Motor neuron (in vitro differentiated cells): ENCODE measurements around the gene PODNL1. TPM values are rescaled to one million over a fixed set of nuclear protein-coding genes. Genes with fewer than 3 reads are reported as not detected.

Experiments
- ATAC-seq, 8 experiments: fragments of 200-7000 bp; cut with Tn5 transposase; replicated peaks in 6 of 8; 2 replicates each; pipeline ENCODE4 v1.8.0; 2021; ENCODE audit warnings: mild to moderate bottlenecking in 8 of 8, moderate library complexity in 8 of 8
- H3K27ac ChIP-seq, 2 donors: fragments of 250-450 bp; sonication (Bioruptor Pico); 2 replicates each; pipeline ENCODE4 v1.9.0; 2021; ENCODE audit warnings: antibody characterized with exemption in 2 of 2, mild to moderate bottlenecking in 2 of 2, moderate library complexity in 1 of 2
- H3K4me1 ChIP-seq, 2 donors: fragments of 250-450 bp; sonication (Bioruptor Pico); replicated peaks in 1 of 2; 2 replicates each; pipeline ENCODE4 v1.6.1; 2021; ENCODE audit warnings: antibody characterized with exemption in 2 of 2, mild to moderate bottlenecking in 2 of 2, moderate library complexity in 1 of 2
- H3K4me3 ChIP-seq, 5 donors: fragments of 250-450 bp; sonication (Bioruptor Pico); 2 replicates each; pipeline ENCODE4 v1.9.0; 2021; ENCODE audit warnings: antibody characterized with exemption in 5 of 5, mild to moderate bottlenecking in 5 of 5, moderate library complexity in 4 of 5
- WGBS, 10 experiments: fragments of 450-650 bp; shearing (Covaris generic); methylation state at CpG; one replicate each; pipeline ENCODE4 v1.0.0; 2022; 5-methylcytosine and 5-hydroxymethylcytosine counted together
- in situ Hi-C, 9 experiments: fragments of 400-800 bp; cut with MboI; loops; one replicate each; pipeline ENCODE4 v1.15.0; 2021; ENCODE audit warnings: low sequenced_read_pairs in 9 of 9, low pct_unique_long_range_greater_than_20kb in 2 of 9; ENCODE audit not compliant: unreplicated experiment in 9 of 9
- total RNA-seq, 8 experiments: library from RNA; unstranded; fragments of 300-600 nt; gene quantifications; 2 replicates each; pipeline versions ENCODE4 v1.2.3 to v1.2.4, GENCODE V29; 2022

Gene PODNL1
- total RNA-seq, 8 experiments from 2014 or later: 0.16 to 1.4 (median 0.89) TPM

DNA sequence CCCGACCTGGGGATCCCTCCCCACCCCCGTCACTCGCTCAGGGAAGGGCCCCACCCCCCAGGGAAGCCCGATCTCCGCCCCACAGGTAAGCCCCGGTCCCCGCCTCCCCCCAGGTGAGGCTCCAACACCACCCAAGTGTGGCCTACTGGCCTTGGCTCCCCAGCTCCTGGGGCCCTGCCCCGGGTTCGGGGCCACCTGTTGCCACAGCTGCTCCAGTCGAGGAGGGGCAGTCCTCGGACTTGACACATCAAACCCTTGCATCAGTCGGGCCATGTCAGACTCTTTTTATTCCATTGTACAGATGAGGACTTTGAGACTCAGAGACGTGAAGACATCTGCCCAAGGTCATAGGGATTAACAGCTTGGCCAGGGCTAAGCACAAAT lies 31.7 kb downstream of the PODNL1 start:
- Histone ChIP-seq H3K4me1 (peaks cover 0 to 5% of the 10 kb centered on the region in 2 donors), H3K4me3 (peak overlapping the region; percentile 63 to 97 (median 73)), H3K27ac (no peak overlapping the region)
- peak in 3 of 8 experiments; percentile 8 to 12 (median 9) for ATAC-seq
- in situ Hi-C loops: no loop called here
- WGBS, 10 experiments: 3 to 4% methylated on average over 4 of the region's 13 CpGs; no CpG with 5 or more reads in 8 of the 10 experiments

DNA sequence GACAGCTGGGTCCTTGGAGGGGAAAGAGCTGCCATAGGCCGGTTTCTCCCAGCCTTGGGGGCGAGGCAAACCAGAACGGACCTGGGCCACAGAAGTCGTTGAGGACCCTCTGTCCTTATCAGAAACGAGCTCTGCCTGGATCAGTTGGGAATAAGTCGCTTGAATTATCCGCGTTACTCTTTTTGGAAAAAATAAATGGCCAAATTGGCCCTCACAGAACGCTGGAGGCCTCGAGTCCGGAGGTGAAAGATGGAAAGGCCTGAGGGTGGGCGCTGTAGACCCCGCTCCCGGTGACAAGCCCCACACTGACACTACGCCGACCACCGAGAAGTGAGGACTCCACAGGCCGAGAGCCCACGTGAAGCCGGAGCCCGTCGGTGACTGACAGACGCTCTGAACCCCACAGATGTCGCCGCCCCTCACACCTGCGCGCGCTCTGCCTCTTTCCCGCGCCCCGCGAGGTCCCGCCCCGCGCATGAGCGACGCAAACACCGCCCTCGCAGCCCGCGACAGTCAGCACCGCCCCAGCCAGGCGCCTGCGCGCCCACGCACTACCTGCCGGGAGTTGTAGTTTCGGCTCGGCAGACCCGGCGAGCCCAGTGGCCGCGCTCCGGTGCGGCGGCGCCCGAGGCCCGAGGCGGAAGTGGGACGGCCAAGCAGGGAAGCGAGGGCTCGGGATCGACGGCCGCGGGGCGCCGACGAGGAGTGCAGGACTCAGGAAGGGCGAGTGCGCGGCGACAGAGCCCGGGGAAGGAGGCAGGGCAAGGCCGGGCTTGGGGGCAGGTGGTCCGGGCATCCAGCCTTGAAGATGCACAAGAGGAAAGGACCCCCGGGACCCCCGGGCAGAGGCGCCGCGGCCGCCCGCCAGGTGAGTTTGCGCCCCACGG lies 32.3 kb downstream of the PODNL1 start, which contains the start of the genes BRME1 and CC2D1A:
TSS of gene BRME1 (minus strand) at position 484 of the 887 bp plus-strand sequence. CDS start 1,225 bp downstream, outside the sequence.
TSS of gene CC2D1A (plus strand) at position 568 of the 887 bp plus-strand sequence. CDS start at position 809, 241 bp downstream.
- 0 to 42% (median 18%) methylated on average over 3 to 29 of the region's 86 CpGs; no CpG with 5 or more reads in 3 of the 10 experiments for WGBS, 10 experiments
- Histone ChIP-seq H3K4me3 (peak within 1 kb of the TSS; percentile 63 to 97 (median 73)), H3K4me1 (peaks cover 0 to 5% of the 10 kb centered on the region in 2 donors), H3K27ac (no peak within 1 kb of the TSS)
- in situ Hi-C loops: no loop called here
- peak; percentile 99 to 100 (median 100) for ATAC-seq

DNA sequence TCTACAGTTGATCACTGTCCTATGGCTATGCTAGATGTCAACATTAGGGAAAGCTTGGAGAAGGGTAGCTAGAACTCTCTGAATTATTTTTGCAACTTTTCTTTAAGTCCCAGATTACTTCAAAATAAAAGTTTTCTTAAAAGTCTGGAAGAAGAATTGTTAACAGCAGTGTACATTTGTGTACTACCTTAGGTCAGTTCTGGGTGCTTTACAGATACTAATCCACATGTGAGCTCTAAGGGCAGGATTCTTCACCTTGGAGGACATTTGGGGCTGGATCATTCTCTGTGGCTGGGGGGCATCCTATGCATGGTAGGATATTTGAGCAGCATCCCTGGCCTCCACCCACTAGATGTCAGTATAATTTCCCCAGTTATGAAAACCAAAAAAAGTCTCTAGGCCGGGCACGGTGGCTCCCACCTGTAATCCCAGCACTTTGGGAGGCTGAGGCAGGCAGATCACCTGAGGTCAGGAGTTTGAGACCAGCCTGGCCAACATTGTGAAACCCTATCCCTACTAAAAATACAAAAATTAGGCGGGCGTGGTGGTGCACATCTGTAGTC lies 35.1 kb downstream of the PODNL1 start:
- in situ Hi-C loops: no loop called here
- Histone ChIP-seq H3K27ac (no peak overlapping the region), H3K4me1 (peaks cover 0 to 5% of the 10 kb centered on the region in 2 donors), H3K4me3 (no peak overlapping the region)
- no peak for ATAC-seq
- 20 to 100% (median 79%) methylated on average over 1 to 4 of the region's 4 CpGs; no CpG with 5 or more reads in 6 of the 10 experiments for WGBS, 10 experiments

DNA sequence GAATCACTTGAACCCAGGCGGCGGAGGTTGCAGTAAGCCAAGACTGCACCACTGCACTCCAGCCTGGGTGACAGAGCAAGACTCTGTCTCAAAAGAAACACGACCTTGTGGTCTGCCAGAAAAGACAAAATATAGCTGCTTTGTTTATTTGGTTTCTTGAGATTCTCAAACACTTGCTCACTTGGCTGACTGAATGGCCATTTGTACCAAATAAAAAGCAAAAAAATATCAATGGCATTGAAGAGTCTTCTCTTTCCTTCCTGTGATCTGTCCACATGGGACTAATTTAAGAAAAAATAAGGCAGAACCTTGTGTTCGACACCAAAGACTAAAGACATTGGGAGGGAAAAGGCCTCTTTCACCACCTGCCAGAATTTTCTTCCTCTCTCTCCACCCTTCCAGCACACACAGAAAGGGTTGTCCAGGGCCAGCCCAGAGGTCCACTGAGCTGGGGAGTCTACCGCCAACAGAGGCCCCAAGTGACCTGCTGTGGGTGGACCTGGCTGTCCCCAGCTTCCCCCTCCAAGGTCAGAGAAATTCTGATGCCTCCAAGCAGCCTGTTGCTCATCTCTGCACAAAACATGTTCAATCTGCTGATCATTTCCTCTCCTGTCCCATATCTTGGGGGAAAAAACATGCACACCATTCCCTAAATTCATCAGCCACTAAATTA lies 38.2 kb downstream of the PODNL1 start:
- no peak for ATAC-seq
- Histone ChIP-seq H3K27ac (no peak overlapping the region), H3K4me1 (no peaks in the 10 kb centered on the region), H3K4me3 (no peak overlapping the region)
- WGBS, 10 experiments: 0 to 100% (median 71%) methylated on average over 1 to 4 of the region's 5 CpGs; no CpG with 5 or more reads in 2 of the 10 experiments
- in situ Hi-C loops: loop anchor here in 7 of 9 experiments (25.0 kb wide), 2 partner anchors 162 to 512 kb away; partner anchors contain the start of genes MISP3 (in 6 of the 7), PALM3 (in 6 of the 7) and DDX39A (in 1 of the 7)

DNA sequence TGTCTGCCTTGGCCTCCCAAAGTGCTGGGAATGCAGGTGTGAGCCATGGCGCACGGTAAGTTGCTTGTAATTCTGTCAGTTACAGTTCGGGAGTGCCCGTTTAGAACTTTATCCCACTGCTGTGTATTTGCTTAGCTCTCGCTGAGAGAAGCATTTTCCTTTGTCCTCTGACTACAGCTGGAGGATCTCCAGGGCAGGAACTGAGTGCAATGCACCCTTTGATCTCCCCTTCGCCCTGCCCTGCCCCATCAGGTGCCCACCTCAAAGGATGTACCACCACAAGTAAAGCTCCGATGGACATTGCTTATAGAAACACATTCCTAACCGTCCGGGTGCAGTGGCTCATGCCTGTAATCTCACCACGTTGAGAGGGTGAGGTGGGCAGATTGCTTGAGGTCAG lies 38.8 kb downstream of the PODNL1 start:
- H3K4me1 ChIP-seq: no peaks in the 10 kb centered on the region
- no peak for ATAC-seq
- H3K4me3 ChIP-seq: no peak overlapping the region
- WGBS, 10 experiments: 36 to 100% (median 56%) methylated on average over 2 to 5 of the region's 10 CpGs; no CpG with 5 or more reads in 3 of the 10 experiments
- H3K27ac ChIP-seq: no peak overlapping the region
- in situ Hi-C loops: loop anchor here in 7 of 9 experiments (25.0 kb wide), 2 partner anchors 163 to 513 kb away; partner anchors contain the start of genes MISP3 (in 6 of the 7), PALM3 (in 6 of the 7) and DDX39A (in 1 of the 7)

DNA sequence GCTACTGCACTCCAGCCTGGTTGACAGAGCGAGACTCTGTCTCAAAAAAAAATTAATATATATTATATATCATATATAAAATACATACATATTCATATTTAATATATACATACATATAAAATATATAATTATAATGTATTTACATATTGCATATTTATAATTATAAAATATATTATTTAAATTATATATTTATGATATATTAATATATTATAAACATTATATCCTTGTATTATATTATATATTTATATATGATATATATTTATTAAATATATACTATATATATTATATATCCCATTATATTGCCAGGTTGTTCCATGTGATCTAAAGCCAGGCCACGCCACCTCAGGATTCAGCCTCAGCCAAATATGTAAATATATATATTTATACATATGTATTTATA lies 42.0 kb downstream of the PODNL1 start:
- no peak overlapping the region for H3K27ac ChIP-seq
- no peak overlapping the region for H3K4me3 ChIP-seq
- in situ Hi-C loops: loop anchor here in 7 of 9 experiments (25.0 kb wide), 2 partner anchors 166 to 516 kb away; partner anchors contain the start of genes MISP3 (in 6 of the 7), PALM3 (in 6 of the 7) and DDX39A (in 1 of the 7)
- 82 to 100% (median 100%) methylated on average over 1 to 2 of the region's 2 CpGs; no CpG with 5 or more reads in 2 of the 10 experiments for WGBS, 10 experiments
- no peaks in the 10 kb centered on the region for H3K4me1 ChIP-seq
- ATAC-seq: no peak

DNA sequence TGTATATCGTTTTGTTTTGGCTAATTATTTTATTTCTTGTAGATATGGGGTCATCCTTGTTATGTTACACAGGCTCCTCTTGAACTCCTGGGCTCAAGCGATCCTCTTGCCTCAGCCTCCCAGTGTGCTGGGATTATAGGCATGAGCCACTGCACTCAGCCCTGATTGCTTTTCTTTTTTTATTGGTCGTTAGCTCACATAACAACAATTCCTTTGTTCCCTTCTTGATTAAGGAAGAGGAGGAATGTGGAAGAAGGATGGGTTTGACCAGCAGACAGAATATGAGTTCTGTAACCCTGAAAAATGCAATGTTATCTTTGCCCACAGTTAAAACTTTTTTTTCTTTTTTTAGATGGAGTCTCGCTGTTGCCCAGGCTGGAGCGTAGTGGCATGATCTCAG lies 43.7 kb downstream of the PODNL1 start:
- WGBS, 10 experiments: 69 to 96% (median 79%) methylated on average over 2 to 5 of the region's 5 CpGs; no CpG with 5 or more reads in 3 of the 10 experiments

DNA sequence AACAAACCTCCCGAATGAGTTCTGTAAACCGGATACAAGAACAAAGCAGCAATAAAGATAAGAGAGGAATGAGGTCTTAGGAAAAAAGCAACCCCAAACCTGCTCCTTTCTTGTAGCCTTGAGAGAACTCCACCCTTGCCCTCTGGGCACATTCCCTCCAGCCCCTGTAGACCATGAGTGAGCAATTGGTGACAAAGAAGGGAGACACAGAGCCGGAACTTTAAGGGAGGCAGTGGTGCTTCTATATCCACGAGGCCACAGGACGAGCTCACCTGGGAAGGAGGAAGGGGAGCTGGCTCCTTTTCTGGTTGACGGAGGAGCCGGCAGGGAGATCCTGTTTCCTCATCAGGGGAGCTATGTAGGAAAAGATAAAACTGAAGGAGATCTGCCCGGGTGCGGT lies 45.3 kb downstream of the PODNL1 start:
- Histone ChIP-seq H3K27ac (no peak overlapping the region), H3K4me1 (no peaks in the 10 kb centered on the region), H3K4me3 (no peak overlapping the region)
- in situ Hi-C loops: loop anchor here in 7 of 9 experiments (25.0 kb wide), 2 partner anchors 169 to 519 kb away; partner anchors contain the start of genes MISP3 (in 6 of the 7), PALM3 (in 6 of the 7) and DDX39A (in 1 of the 7)
- WGBS, 10 experiments: 60 to 100% (median 73%) methylated on average over 1 to 7 of the region's 9 CpGs; no CpG with 5 or more reads in 1 of the 10 experiments
- no peak for ATAC-seq

More for the DNA sequence above, 43.7 kb downstream of the PODNL1 start:
- no peak for ATAC-seq
- no peaks in the 10 kb centered on the region for H3K4me1 ChIP-seq
- H3K4me3 ChIP-seq: no peak overlapping the region
- in situ Hi-C loops: loop anchor here in 7 of 9 experiments (25.0 kb wide), 2 partner anchors 168 to 518 kb away; partner anchors contain the start of genes MISP3 (in 6 of the 7), PALM3 (in 6 of the 7) and DDX39A (in 1 of the 7)
- no peak overlapping the region for H3K27ac ChIP-seq

DNA sequence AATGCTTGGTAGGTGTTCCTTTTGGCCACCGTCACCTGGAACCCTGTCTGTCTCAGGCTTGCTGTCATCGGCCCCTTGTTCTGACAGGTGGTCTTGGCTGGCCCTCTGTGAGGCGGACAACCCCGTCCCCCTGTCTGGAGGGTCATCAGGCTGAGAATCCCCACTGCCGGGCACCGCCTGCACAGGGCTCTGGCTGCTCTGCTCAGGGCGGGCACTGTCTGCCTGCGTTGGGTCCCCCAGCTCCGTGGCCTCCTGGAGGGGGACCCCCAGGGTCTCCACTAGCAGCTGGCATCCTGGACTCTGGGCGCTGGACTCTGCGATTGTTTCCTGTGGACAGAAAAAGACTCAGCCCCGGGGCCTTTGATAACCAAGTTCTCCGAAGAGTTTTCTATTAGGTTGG lies 48.1 kb downstream of the PODNL1 start:
- Histone ChIP-seq H3K4me1 (no peaks in the 10 kb centered on the region), H3K4me3 (no peak overlapping the region), H3K27ac (no peak overlapping the region)
- 80 to 100% (median 84%) methylated on average over 1 to 8 of the region's 13 CpGs; no CpG with 5 or more reads in 6 of the 10 experiments for WGBS, 10 experiments
- in situ Hi-C loops: loop anchor here in 7 of 9 experiments (25.0 kb wide), 2 partner anchors 172 to 522 kb away; partner anchors contain the start of genes MISP3 (in 6 of the 7), PALM3 (in 6 of the 7) and DDX39A (in 1 of the 7)
- ATAC-seq: peak in 1 of 8 experiments; percentile 9

DNA sequence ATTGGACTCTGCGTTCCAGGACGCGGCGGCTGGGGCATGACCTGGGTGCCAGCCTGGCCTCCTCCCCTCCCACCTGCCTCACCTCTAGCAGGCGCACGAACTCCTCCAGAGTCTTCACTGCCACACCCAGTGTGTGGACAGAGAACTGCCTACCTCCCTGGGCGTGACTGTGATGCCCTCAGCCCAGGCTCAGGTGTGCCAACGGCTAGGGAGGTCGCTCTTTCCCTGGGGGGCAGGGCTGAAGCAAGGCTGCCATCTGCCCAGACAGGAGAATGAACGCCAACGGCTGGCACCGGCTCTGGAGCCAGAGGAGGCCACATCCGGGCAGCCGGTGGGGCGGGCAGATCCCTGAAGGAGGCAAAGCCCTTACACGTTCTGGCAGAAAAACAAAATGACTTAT lies 49.9 kb downstream of the PODNL1 start:
- Histone ChIP-seq H3K4me3 (no peak overlapping the region), H3K27ac (no peak overlapping the region), H3K4me1 (no peaks in the 10 kb centered on the region)
- 70 to 100% (median 100%) methylated on average over 1 to 9 of the region's 16 CpGs; no CpG with 5 or more reads in 5 of the 10 experiments for WGBS, 10 experiments
- in situ Hi-C loops: loop anchor here in 7 of 9 experiments (25.0 kb wide), 2 partner anchors 174 to 524 kb away; partner anchors contain the start of genes MISP3 (in 6 of the 7), PALM3 (in 6 of the 7) and DDX39A (in 1 of the 7)
- no peak for ATAC-seq

DNA sequence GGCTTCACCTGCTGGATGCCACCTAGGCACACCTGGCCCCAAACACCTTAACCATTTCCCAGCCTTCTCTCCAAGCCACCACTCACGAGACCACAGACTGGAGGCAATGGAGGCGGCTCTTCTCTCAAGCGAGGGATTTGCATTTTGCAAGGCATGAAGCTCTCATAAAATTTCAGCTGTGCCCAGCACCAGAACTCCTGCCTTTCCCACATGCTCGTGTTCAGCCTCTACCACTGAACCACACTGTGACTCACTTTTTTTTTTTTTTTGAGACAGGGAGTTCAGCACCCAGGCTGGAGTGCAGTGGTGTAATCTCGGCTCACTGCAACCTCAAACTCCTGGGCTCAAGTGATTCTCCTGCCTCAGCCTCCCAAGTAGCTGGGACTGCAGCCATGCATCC lies 50.7 kb downstream of the PODNL1 start:
- H3K27ac ChIP-seq: no peak overlapping the region
- in situ Hi-C loops: loop anchor here in 7 of 9 experiments (25.0 kb wide), 2 partner anchors 175 to 525 kb away; partner anchors contain the start of genes MISP3 (in 6 of the 7), PALM3 (in 6 of the 7) and DDX39A (in 1 of the 7)
- no peaks in the 10 kb centered on the region for H3K4me1 ChIP-seq
- peak in 3 of 8 experiments; percentile 57 to 75 (median 74) for ATAC-seq
- no peak overlapping the region for H3K4me3 ChIP-seq
- WGBS, 10 experiments: 7 to 78% (median 50%) methylated on average over 1 to 4 of the region's 5 CpGs; no CpG with 5 or more reads in 3 of the 10 experiments
